HFF-Myc (cell line): ENCODE results near the gene SLC26A9.

ENCODE experiments used
- DNase-seq: peaks from one replicate; pipeline ENCODE4 v3.0.0-alpha.2; 2011; ENCODE audit warnings: low read depth; ENCODE audit errors: extremely low read depth
- H3K4me3 ChIP-seq: replicated peaks from 2 replicates; pipeline ENCODE4 v1.5.1; 2011; ENCODE audit warnings: low read depth, mild to moderate bottlenecking, control low read depth, low read length
- CTCF ChIP-seq: IDR thresholded peaks from 2 replicates; pipeline ENCODE4 v1.5.1; 2012; ENCODE audit warnings: mild to moderate bottlenecking, low read depth, low read length, control low read depth; ENCODE audit errors: missing control alignments

The SLC26A9 gene

GRCh38 chr1:205928317-205928716, 14.9 kb downstream of the SLC26A9 start:
- no peak for DNase-seq
- H3K4me3 ChIP-seq, result no peak overlapping the region
- no peak for TF ChIP-seq CTCF

GRCh38 chr1:205927676-205928075, 15.6 kb downstream of the SLC26A9 start:
- H3K4me3 ChIP-seq, result no peak overlapping the region
- no peak for DNase-seq
- TF ChIP-seq CTCF, result no peak

GRCh38 chr1:205927247-205927646, 16.0 kb downstream of the SLC26A9 start:
- no peak for TF ChIP-seq CTCF
- DNase-seq, result no peak
- no peak overlapping the region for H3K4me3 ChIP-seq

GRCh38 chr1:205926636-205927035, 16.6 kb downstream of the SLC26A9 start:
- no peak for TF ChIP-seq CTCF
- no peak for DNase-seq

GRCh38 chr1:205926213-205926612, 17.0 kb downstream of the SLC26A9 start:
- no peak for TF ChIP-seq CTCF
- no peak overlapping the region for H3K4me3 ChIP-seq
- DNase-seq, result no peak

More at GRCh38 chr1:205926636-205927035, 16.6 kb downstream of the SLC26A9 start:
- no peak overlapping the region for H3K4me3 ChIP-seq

- DNase-seq, result no peak
- H3K4me3 ChIP-seq, result no peak overlapping the region
- no peak for TF ChIP-seq CTCF
Observed at GRCh38 chr1:205925736-205926135, 17.5 kb downstream of the SLC26A9 start.

- TF ChIP-seq CTCF, result no peak
- no peak overlapping the region for H3K4me3 ChIP-seq
- DNase-seq, result no peak
Observed at GRCh38 chr1:205924460-205924790, 18.8 kb downstream of the SLC26A9 start.
